Liver (tissue), 9 donors: ENCODE data around the gene PLEKHH2. TPM values are rescaled to one million over a fixed set of nuclear protein-coding genes. Genes with fewer than 3 reads are reported as not detected.
"Not testable (repeated sequence)": the region's sequence is repeated elsewhere in the genome, so short reads cannot be mapped to it uniquely, and the experiment has no call there.

ENCODE experiments used
- DNase-seq: peaks from one replicate; pipeline ENCODE4 v3.0.0-alpha.2; 2017; ENCODE audit warnings: low spot score
- H3K27ac ChIP-seq, 2 donors: one replicate each; pipeline ENCODE4 v1.7.0; 2013; ENCODE audit warnings: inconsistent platforms in 2 of 2, low read length in 2 of 2, control low read depth in 1 of 2, low read depth in 1 of 2, mild to moderate bottlenecking in 1 of 2
- H3K27me3 ChIP-seq, 4 donors: one replicate each; pipeline versions ENCODE4 v1.6.1 to v1.7.0; 2013; ENCODE audit warnings: low read length in 3 of 4, inconsistent platforms in 1 of 4, mild to moderate bottlenecking in 1 of 4, moderate library complexity in 1 of 4; ENCODE audit not compliant: control insufficient read depth in 4 of 4, insufficient read depth in 4 of 4
- H3K36me3 ChIP-seq, 4 donors: one replicate each; pipeline versions ENCODE4 v1.6.1 to v1.7.0; 2013; ENCODE audit warnings: low read length in 3 of 4, mild to moderate bottlenecking in 3 of 4, low read depth in 1 of 4, moderate library complexity in 1 of 4; ENCODE audit not compliant: control insufficient read depth in 4 of 4, insufficient read depth in 3 of 4
- H3K4me1 ChIP-seq, 4 donors: one replicate each; pipeline versions ENCODE4 v1.6.1 to v1.7.0; 2013; ENCODE audit warnings: low read length in 3 of 4, mild to moderate bottlenecking in 3 of 4, moderate library complexity in 1 of 4; ENCODE audit not compliant: control insufficient read depth in 4 of 4, insufficient read depth in 4 of 4
- H3K4me3 ChIP-seq, 3 donors: one replicate each; pipeline versions ENCODE4 v1.6.1 to v1.7.0; 2013; ENCODE audit warnings: low read length in 3 of 3, control low read depth in 1 of 3, low read depth in 1 of 3, mild to moderate bottlenecking in 1 of 3
- H3K9ac ChIP-seq, 2 donors: one replicate each; pipeline ENCODE4 v1.7.0; 2013; ENCODE audit warnings: low read length in 2 of 2, mild to moderate bottlenecking in 2 of 2, moderate library complexity in 2 of 2, control low read depth in 1 of 2, low read depth in 1 of 2
- H3K9me3 ChIP-seq, 4 donors: one replicate each; pipeline versions ENCODE4 v1.6.1 to v1.7.0; 2013; ENCODE audit warnings: low read length in 3 of 4; ENCODE audit not compliant: control insufficient read depth in 4 of 4
- EGR1 ChIP-seq, 2 donors: IDR thresholded peaks; 2 replicates each; pipeline ENCODE4 v1.6.1; 2016 to 2018; ENCODE audit warnings: antibody characterized with exemption in 2 of 2, low read depth in 2 of 2
- FOXA1 ChIP-seq: IDR thresholded peaks from 2 replicates; pipeline ENCODE4 v1.6.1; 2016; ENCODE audit warnings: antibody characterized with exemption
- FOXA2 ChIP-seq: IDR thresholded peaks from 2 replicates; pipeline ENCODE4 v1.6.1; 2016; ENCODE audit warnings: antibody characterized with exemption
- GABPA ChIP-seq, 2 donors: IDR thresholded peaks in 1 of 2; conservative IDR thresholded peaks in 1 of 2; 2 replicates each; pipeline ENCODE4 v1.6.1; 2016; ENCODE audit warnings: antibody characterized with exemption in 2 of 2, mild to moderate bottlenecking in 1 of 2, moderate library complexity in 1 of 2
- HNF4A ChIP-seq, 2 donors: conservative IDR thresholded peaks; 2 replicates each; pipeline ENCODE4 v1.6.1; 2016; ENCODE audit warnings: antibody characterized with exemption in 2 of 2, mild to moderate bottlenecking in 2 of 2
- NR2F2 ChIP-seq: IDR thresholded peaks from 2 replicates; pipeline ENCODE4 v1.6.1; 2016; ENCODE audit warnings: antibody characterized with exemption
- RAD21 ChIP-seq, 2 donors: IDR thresholded peaks; 2 replicates each; pipeline ENCODE4 v1.6.1; 2016; ENCODE audit warnings: antibody characterized with exemption in 2 of 2, mild to moderate bottlenecking in 2 of 2
- REST ChIP-seq: IDR thresholded peaks from 2 replicates; pipeline ENCODE4 v1.6.1; 2016; ENCODE audit warnings: antibody characterized with exemption, mild to moderate bottlenecking
- RXRA ChIP-seq, 2 donors: IDR thresholded peaks; 2 replicates each; pipeline ENCODE4 v1.6.1; 2017 to 2018; ENCODE audit warnings: antibody characterized with exemption in 2 of 2, mild to moderate bottlenecking in 1 of 2
- SP1 ChIP-seq: IDR thresholded peaks from 2 replicates; pipeline ENCODE4 v1.6.1; 2018; ENCODE audit warnings: antibody characterized with exemption, mild to moderate bottlenecking
- TAF1 ChIP-seq: conservative IDR thresholded peaks from 2 replicates; pipeline ENCODE4 v1.6.1; 2016; ENCODE audit warnings: antibody characterized with exemption, mild to moderate bottlenecking
- YY1 ChIP-seq: IDR thresholded peaks from 2 replicates; pipeline ENCODE4 v1.6.1; 2016; ENCODE audit warnings: antibody characterized with exemption, mild to moderate bottlenecking
- WGBS: extraction: QIAGEN DNeasy Blood & Tissue Kit; methylation state at CpG from one replicate; pipeline ENCODE4 v1.1.7; 2013; 5-methylcytosine and 5-hydroxymethylcytosine counted together
- polyA plus RNA-seq, 2 donors: library from polyadenylated mRNA; stranded (reverse) in 1 of 2; unstranded in 1 of 2; fragments of 200-250 nt in 1 of 2; fragments of >200 nt in 1 of 2; fragmentation: Nextera tagmentation in 1 of 2; extraction: Ambion mirVana in 1 of 2; gene quantifications; one replicate each; pipeline versions ENCODE4 v1.2.1 to v1.2.3, GENCODE V29; 2013 to 2015
- total RNA-seq, 2 donors: library from RNA; depleted of rRNA; stranded (reverse); fragments of >200 nt; gene quantifications; one replicate each; pipeline ENCODE4 v1.2.3, GENCODE V29; 2014
- TF ChIP-seq, protein P1 (sequence below): IDR thresholded peaks from 2 replicates; pipeline ENCODE4 v1.6.1; 2016; ENCODE audit warnings: antibody characterized with exemption
- TF ChIP-seq, protein P2 (sequence below): fragments of 150-350 bp; IDR thresholded peaks from 2 replicates; pipeline ENCODE4 v1.5.1; 2017; ENCODE audit warnings: improper control_type of control experiment, low read depth, low read length; ENCODE audit not compliant: missing input control
- TF ChIP-seq, protein P3 (sequence below): IDR thresholded peaks from 2 replicates; pipeline ENCODE4 v1.6.1; 2016; ENCODE audit warnings: antibody characterized with exemption
- donor health status: healthy.
- donor health status: healthy.
- donor health status: healthy.
- donor health status: healthy.
- donor health status: healthy.

PLEKHH2 gene
- total and polyA plus RNA-seq, 4 donors, result 0.51 to 3.8 (median 1.0) TPM

DNA sequence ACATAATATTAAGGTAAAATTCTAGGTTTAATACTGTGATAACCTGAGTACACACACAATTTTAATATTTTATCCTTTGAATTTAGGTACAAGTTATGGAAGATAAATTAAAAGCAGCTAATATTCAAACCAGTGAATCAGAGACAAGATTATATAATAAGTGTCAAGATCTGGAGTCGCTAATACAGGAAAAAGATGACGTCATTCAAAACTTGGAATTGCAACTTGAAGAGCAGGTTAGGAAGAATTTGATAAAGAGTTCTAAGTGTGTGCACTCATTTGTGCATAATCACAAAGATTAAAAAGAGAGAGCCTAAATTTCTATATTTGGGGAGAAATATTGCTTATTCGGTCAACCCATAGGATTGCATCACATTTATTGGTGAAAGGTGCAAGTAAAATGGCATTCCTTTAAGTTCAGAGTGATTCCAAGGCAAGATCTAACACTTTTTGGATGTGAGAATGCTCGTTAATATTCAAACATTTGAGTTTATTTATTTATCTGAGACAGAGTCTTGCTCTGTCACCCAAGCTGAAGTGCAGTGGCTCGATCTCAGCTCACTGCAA is 55.5 kb downstream of the PLEKHH2 start:
- TF ChIP-seq REST, result no peak
- no peak for TF ChIP-seq FOXA2
- TF ChIP-seq, protein P1, sequence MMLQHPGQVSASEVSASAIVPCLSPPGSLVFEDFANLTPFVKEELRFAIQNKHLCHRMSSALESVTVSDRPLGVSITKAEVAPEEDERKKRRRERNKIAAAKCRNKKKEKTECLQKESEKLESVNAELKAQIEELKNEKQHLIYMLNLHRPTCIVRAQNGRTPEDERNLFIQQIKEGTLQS, result no peak
- TF ChIP-seq SP1, result no peak
- no peak for TF ChIP-seq EGR1 (IDR thresholded peaks at IDR 0.05; ENCODE audit: low read depth in 2 of 2)
- no peak for TF ChIP-seq TAF1

GRCh38 chr2:43698140-43698539 is 61.1 kb downstream of the PLEKHH2 start:
- H3K4me3 ChIP-seq, H3K27me3 ChIP-seq, H3K36me3 ChIP-seq, DNase-seq, H3K27ac ChIP-seq, H3K4me1 ChIP-seq, H3K9me3 ChIP-seq, H3K9ac ChIP-seq: not testable (repeated sequence)
- WGBS, result 84% methylated on average over 6 of the region's 6 CpGs

More for the DNA sequence above, 55.5 kb downstream of the PLEKHH2 start:
- 89% methylated on average over 5 of the region's 5 CpGs for WGBS
- DNase-seq, result no peak
- H3K4me1 ChIP-seq, result no peaks in the 10 kb centered on the region
- H3K4me3 ChIP-seq, result no peak overlapping the region
- no peak overlapping the region for H3K27ac ChIP-seq
- H3K27me3 ChIP-seq, result peaks cover 0 to 2% (median 0%) of the 10 kb centered on the region in 4 donors
- no peaks in the 10 kb centered on the region for H3K36me3 ChIP-seq
- no peak overlapping the region for H3K9ac ChIP-seq
- no peaks in the 10 kb centered on the region for H3K9me3 ChIP-seq

GRCh38 chr2:43699761-43700160 is 62.7 kb downstream of the PLEKHH2 start:
- Histone ChIP-seq H3K4me3 (no peak overlapping the region), H3K4me1 (no peaks in the 10 kb centered on the region), H3K27me3 (peaks cover 0 to 7% (median 0%) of the 10 kb centered on the region in 4 donors), H3K36me3 (no peaks in the 10 kb centered on the region), H3K27ac (no peak overlapping the region), H3K9me3 (no peaks in the 10 kb centered on the region), H3K9ac (no peak overlapping the region)
- TF ChIP-seq RAD21 (IDR thresholded peaks at IDR 0.05) (no peak), NR2F2 (no peak)
- 77% methylated on average over 3 of the region's 3 CpGs for WGBS
- no peak for DNase-seq

- H3K27me3 ChIP-seq, result peaks cover 0 to 7% (median 0%) of the 10 kb centered on the region in 4 donors
- no peak overlapping the region for H3K9ac ChIP-seq
- H3K27ac ChIP-seq, result no peak overlapping the region
- H3K9me3 ChIP-seq, result no peaks in the 10 kb centered on the region
- no peaks in the 10 kb centered on the region for H3K36me3 ChIP-seq
- H3K4me1 ChIP-seq, result no peaks in the 10 kb centered on the region
- H3K4me3 ChIP-seq, result no peak overlapping the region
- DNase-seq, result no peak
- no peak for TF ChIP-seq SP1
- no peak for TF ChIP-seq YY1
- TF ChIP-seq TAF1, result no peak
- no peak for TF ChIP-seq FOXA2
- TF ChIP-seq FOXA1, result no peak
- TF ChIP-seq RXRA (IDR thresholded peaks at IDR 0.05), result no peak
- TF ChIP-seq, protein P2, sequence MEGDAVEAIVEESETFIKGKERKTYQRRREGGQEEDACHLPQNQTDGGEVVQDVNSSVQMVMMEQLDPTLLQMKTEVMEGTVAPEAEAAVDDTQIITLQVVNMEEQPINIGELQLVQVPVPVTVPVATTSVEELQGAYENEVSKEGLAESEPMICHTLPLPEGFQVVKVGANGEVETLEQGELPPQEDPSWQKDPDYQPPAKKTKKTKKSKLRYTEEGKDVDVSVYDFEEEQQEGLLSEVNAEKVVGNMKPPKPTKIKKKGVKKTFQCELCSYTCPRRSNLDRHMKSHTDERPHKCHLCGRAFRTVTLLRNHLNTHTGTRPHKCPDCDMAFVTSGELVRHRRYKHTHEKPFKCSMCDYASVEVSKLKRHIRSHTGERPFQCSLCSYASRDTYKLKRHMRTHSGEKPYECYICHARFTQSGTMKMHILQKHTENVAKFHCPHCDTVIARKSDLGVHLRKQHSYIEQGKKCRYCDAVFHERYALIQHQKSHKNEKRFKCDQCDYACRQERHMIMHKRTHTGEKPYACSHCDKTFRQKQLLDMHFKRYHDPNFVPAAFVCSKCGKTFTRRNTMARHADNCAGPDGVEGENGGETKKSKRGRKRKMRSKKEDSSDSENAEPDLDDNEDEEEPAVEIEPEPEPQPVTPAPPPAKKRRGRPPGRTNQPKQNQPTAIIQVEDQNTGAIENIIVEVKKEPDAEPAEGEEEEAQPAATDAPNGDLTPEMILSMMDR, result no peak
- TF ChIP-seq, protein P3, sequence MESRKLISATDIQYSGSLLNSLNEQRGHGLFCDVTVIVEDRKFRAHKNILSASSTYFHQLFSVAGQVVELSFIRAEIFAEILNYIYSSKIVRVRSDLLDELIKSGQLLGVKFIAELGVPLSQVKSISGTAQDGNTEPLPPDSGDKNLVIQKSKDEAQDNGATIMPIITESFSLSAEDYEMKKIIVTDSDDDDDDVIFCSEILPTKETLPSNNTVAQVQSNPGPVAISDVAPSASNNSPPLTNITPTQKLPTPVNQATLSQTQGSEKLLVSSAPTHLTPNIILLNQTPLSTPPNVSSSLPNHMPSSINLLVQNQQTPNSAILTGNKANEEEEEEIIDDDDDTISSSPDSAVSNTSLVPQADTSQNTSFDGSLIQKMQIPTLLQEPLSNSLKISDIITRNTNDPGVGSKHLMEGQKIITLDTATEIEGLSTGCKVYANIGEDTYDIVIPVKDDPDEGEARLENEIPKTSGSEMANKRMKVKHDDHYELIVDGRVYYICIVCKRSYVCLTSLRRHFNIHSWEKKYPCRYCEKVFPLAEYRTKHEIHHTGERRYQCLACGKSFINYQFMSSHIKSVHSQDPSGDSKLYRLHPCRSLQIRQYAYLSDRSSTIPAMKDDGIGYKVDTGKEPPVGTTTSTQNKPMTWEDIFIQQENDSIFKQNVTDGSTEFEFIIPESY, result no peak
- TF ChIP-seq, protein P1, result no peak
- no peak for TF ChIP-seq HNF4A (conservative IDR thresholded peaks at IDR 0.05)
- no peak for TF ChIP-seq GABPA (IDR thresholded peaks at IDR 0.05 in 1 of 2, conservative IDR thresholded peaks at IDR 0.05 in 1 of 2)
- TF ChIP-seq EGR1 (IDR thresholded peaks at IDR 0.05; ENCODE audit: low read depth in 2 of 2), result no peak
Measured at GRCh38 chr2:43701111-43701510, 64.1 kb downstream of the PLEKHH2 start.
